ENCODE measurements around the gene SVEP1.

Gene SVEP1

GRCh38 chr9:110443866-110444220, 135.7 kb downstream of the SVEP1 start:
- H3K36me3 ChIP-seq (ENCODE audit: low read length) = no peaks in the 10 kb centered on the region
- no peak overlapping the region for H2AFZ ChIP-seq (ENCODE audit: low read depth, low read length, severe bottlenecking)
- no peak overlapping the region for H3K4me2 ChIP-seq (ENCODE audit: low read depth, low read length, poor library complexity, severe bottlenecking)
- TF ChIP-seq CTCF (IDR thresholded peaks at IDR 0.05; ENCODE audit: insufficient read depth, low read length, poor library complexity, severe bottlenecking) (no peak), EZH2phosphoT487 (conservative IDR thresholded peaks at IDR 0.05; ENCODE audit: low read length) (no peak)
- H3K4me3 ChIP-seq (ENCODE audit: insufficient read depth, low read length, poor library complexity, severe bottlenecking) = no peak overlapping the region
- H3K9me2 ChIP-seq (replicated peaks; ENCODE audit: insufficient read depth, low read length) = no peaks in the 10 kb centered on the region
- H3K9ac ChIP-seq (ENCODE audit: low read length) = no peak overlapping the region
- no peak overlapping the region for H3K27ac ChIP-seq (ENCODE audit: low read depth, low read length)
- no peaks in the 10 kb centered on the region for H3F3A ChIP-seq (ENCODE audit: insufficient read depth)
- H4K20me1 ChIP-seq (ENCODE audit: low read depth, low read length) = no peaks in the 10 kb centered on the region
- no peaks in the 10 kb centered on the region for H3K79me2 ChIP-seq (ENCODE audit: insufficient read depth, low read length)
- H3K9me3 ChIP-seq (ENCODE audit: insufficient read depth, low read length) = no peaks in the 10 kb centered on the region
- no peaks in the 10 kb centered on the region for H3K27me3 ChIP-seq (ENCODE audit: low read length)

- Histone ChIP-seq H3F3A (ENCODE audit: insufficient read depth) (no peaks in the 10 kb centered on the region), H4K20me1 (ENCODE audit: low read depth, low read length) (no peaks in the 10 kb centered on the region), H2AFZ (ENCODE audit: low read depth, low read length, severe bottlenecking) (no peak overlapping the region), H3K27me3 (ENCODE audit: low read length) (no peaks in the 10 kb centered on the region), H3K79me2 (ENCODE audit: insufficient read depth, low read length) (no peaks in the 10 kb centered on the region), H3K9ac (ENCODE audit: low read length) (no peak overlapping the region), H3K27ac (ENCODE audit: low read depth, low read length) (no peak overlapping the region), H3K4me3 (ENCODE audit: insufficient read depth, low read length, poor library complexity, severe bottlenecking) (no peak overlapping the region), H3K36me3 (ENCODE audit: low read length) (no peaks in the 10 kb centered on the region), H3K4me2 (ENCODE audit: low read depth, low read length, poor library complexity, severe bottlenecking) (no peak overlapping the region), H3K9me3 (ENCODE audit: insufficient read depth, low read length) (no peaks in the 10 kb centered on the region), H3K9me2 (replicated peaks; ENCODE audit: insufficient read depth, low read length) (no peaks in the 10 kb centered on the region)
- TF ChIP-seq CTCF (IDR thresholded peaks at IDR 0.05; ENCODE audit: insufficient read depth, low read length, poor library complexity, severe bottlenecking) (no peak), EZH2phosphoT487 (conservative IDR thresholded peaks at IDR 0.05; ENCODE audit: low read length) (no peak)
Observed at GRCh38 chr9:110443146-110443865, 136.2 kb downstream of the SVEP1 start.

- H3K27ac ChIP-seq (ENCODE audit: low read depth, low read length) = no peak overlapping the region
- no peaks in the 10 kb centered on the region for H3K9me3 ChIP-seq (ENCODE audit: insufficient read depth, low read length)
- no peaks in the 10 kb centered on the region for H3K79me2 ChIP-seq (ENCODE audit: insufficient read depth, low read length)
- no peak overlapping the region for H3K4me3 ChIP-seq (ENCODE audit: insufficient read depth, low read length, poor library complexity, severe bottlenecking)
- no peaks in the 10 kb centered on the region for H3F3A ChIP-seq (ENCODE audit: insufficient read depth)
- H3K9ac ChIP-seq (ENCODE audit: low read length) = no peak overlapping the region
- TF ChIP-seq EZH2phosphoT487 (conservative IDR thresholded peaks at IDR 0.05; ENCODE audit: low read length) (no peak), CTCF (IDR thresholded peaks at IDR 0.05; ENCODE audit: insufficient read depth, low read length, poor library complexity, severe bottlenecking) (no peak)
- no peaks in the 10 kb centered on the region for H3K9me2 ChIP-seq (replicated peaks; ENCODE audit: insufficient read depth, low read length)
- no peak overlapping the region for H3K4me2 ChIP-seq (ENCODE audit: low read depth, low read length, poor library complexity, severe bottlenecking)
- H3K27me3 ChIP-seq (ENCODE audit: low read length) = no peaks in the 10 kb centered on the region
- no peak overlapping the region for H2AFZ ChIP-seq (ENCODE audit: low read depth, low read length, severe bottlenecking)
- no peaks in the 10 kb centered on the region for H4K20me1 ChIP-seq (ENCODE audit: low read depth, low read length)
- no peaks in the 10 kb centered on the region for H3K36me3 ChIP-seq (ENCODE audit: low read length)
Observed at GRCh38 chr9:110440796-110441195, 138.7 kb downstream of the SVEP1 start.
